Myocyte (in vitro differentiated cells): ENCODE measurements around the gene ACR. TPM values are rescaled to one million over a fixed set of nuclear protein-coding genes. Genes with fewer than 3 reads are reported as not detected.

Experiments used
- DNase-seq: peaks from one replicate; pipeline ENCODE4 v3.0.0-alpha.2; 2012; ENCODE audit warnings: low read depth
- total RNA-seq: library from RNA; depleted of rRNA; stranded (reverse); fragments of >200 nt; gene quantifications from 2 replicates; pipeline ENCODE4 v1.2.3, GENCODE V29; 2014

ACR gene
- total RNA-seq, 1 donor from 2014 or later: not detected

DNA sequence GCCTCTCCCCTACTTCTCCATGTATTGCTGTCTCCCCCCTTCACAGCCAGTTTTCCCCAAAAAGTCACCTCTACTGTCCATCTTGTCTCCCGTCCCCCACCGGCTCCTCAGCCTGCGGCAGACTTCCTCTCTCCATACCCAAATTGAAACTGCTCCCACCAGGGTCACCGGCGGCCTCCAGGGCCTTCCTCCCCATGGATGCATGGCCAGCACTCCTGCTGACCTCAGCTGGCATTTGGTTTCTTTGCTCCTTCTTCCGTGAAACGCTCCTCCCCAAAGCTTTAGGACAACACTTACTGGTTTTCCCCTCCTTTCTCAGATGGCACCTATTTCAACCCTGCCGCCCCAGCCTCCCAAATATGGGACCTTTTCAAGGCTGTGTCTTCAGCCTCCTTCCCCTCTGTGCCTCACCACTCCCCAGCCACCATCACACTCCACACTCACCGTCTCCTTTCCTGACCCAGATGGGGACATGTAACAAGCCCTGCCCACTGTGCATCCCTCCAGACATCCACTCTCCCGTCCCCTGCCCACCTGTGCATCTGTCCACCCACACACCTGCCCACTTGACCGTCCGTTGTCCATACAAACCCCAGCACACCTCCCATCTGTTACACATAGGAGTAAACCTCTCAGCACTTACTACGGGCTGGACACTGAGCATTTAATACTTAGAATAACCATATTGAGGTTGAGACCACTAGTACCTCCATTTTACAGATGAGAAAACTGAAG is 21.5 kb upstream of the ACR start:
- DNase-seq: no peak

DNA sequence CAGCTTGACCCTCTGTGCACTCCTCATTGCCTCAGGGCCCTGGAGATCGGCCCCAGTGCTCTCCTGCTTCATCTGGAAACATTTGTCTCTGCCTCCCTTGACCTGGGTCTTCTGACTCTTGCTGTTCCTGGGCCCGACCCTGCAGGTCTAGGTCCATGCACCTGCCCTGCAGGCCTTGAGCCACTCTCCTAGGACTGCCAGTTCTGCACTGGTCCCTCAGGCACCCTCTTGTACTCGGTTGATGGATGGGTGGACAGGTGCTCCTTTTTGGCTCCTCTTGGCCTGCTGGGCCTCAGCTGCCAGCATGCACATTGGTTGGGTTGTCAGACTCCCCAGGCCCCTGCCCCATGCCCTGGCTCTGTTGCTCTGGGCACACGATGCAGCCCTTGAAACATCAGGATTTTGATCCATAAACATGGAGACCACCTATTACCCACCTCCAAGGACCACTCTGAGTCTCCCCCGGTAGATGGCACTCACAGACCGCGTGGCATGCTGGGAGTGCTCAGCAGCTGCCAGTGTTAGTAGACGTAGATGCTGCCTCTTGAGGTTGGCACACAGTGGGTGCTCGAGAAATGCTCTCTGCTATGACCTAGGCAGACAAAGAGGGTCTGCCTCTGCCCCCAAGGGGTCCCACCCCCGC is 20.2 kb upstream of the ACR start:
- peak; percentile 53 for DNase-seq

DNA sequence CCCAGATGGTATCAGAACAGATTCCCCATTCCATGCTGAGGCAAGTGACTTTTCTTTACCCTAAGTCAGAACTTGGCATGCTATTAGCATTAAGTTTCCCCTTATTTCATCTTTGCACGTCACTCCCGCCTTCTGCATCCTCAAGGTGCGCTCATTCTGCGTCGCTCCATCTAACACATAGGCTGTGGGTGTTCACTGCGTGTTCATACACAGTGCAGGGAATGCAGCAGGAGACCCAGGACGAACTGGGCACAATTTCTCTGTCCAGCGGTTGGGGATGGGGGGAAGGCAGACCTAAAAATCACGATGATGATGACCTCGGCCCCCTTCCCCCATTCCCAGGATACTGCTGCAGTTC is 19.7 kb upstream of the ACR start:
- no peak for DNase-seq

DNA sequence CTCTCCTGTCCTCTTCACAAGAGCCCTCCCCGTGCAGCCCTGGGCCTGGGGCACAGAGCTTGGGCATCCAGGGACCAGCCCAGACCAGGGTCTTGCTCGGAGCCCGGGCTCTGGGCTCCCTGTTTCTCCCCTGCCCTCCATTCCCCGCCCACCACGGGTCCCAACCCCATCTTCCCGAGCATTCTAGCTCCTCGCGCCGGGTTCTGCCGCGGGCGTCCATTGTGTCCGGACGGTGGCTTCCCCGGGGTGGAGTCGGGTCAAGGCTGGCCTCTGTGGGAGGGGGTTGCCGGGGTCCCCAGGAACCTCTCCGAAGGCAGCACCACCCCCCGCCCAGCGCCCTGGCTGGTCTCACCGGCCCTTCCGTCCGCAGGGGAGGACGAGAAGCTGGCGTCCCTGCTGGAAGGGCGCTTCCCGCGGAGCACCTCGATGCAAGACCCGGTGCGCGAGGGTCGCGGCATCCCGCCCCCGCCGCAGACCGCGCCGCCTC is 18.1 kb upstream of the ACR start:
- DNase-seq: no peak

DNA sequence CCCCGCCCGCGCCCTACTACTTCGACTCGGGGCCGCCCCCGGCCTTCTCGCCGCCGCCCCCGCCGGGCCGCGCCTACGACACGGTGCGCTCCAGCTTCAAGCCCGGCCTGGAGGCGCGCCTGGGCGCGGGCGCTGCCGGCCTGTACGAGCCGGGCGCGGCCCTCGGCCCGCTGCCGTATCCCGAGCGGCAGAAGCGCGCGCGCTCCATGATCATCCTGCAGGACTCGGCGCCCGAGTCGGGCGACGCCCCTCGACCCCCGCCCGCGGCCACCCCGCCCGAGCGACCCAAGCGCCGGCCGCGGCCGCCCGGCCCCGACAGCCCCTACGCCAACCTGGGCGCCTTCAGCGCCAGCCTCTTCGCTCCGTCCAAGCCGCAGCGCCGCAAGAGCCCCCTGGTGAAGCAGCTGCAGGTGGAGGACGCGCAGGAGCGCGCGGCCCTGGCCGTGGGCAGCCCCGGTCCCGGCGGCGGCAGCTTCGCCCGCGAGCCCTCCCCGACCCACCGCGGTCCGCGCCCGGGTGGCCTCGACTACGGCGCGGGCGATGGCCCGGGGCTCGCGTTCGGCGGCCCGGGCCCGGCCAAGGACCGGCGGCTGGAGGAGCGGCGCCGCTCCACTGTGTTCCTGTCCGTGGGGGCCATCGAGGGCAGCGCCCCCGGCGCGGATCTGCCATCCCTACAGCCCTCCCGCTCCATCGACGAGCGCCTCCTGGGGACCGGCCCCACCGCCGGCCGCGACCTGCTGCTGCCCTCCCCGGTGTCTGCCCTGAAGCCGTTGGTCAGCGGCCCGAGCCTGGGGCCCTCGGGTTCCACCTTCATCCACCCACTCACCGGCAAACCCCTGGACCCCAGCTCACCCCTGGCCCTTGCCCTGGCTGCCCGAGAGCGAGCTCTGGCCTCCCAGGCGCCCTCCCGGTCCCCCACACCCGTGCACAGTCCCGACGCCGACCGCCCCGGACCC is 17.4 kb upstream of the ACR start:
- DNase-seq: no peak

DNA sequence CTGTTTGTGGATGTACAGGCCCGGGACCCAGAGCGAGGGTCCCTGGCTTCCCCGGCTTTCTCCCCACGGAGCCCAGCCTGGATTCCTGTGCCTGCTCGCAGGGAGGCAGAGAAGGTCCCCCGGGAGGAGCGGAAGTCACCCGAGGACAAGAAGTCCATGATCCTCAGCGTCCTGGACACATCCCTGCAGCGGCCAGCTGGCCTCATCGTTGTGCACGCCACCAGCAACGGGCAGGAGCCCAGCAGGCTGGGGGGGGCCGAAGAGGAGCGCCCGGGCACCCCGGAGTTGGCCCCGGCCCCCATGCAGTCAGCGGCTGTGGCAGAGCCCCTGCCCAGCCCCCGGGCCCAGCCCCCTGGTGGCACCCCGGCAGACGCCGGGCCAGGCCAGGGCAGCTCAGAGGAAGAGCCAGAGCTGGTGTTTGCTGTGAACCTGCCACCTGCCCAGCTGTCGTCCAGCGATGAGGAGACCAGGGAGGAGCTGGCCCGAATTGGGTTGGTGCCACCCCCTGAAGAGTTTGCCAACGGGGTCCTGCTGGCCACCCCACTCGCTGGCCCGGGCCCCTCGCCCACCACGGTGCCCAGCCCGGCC is 16.7 kb upstream of the ACR start:
- DNase-seq: no peak

DNA sequence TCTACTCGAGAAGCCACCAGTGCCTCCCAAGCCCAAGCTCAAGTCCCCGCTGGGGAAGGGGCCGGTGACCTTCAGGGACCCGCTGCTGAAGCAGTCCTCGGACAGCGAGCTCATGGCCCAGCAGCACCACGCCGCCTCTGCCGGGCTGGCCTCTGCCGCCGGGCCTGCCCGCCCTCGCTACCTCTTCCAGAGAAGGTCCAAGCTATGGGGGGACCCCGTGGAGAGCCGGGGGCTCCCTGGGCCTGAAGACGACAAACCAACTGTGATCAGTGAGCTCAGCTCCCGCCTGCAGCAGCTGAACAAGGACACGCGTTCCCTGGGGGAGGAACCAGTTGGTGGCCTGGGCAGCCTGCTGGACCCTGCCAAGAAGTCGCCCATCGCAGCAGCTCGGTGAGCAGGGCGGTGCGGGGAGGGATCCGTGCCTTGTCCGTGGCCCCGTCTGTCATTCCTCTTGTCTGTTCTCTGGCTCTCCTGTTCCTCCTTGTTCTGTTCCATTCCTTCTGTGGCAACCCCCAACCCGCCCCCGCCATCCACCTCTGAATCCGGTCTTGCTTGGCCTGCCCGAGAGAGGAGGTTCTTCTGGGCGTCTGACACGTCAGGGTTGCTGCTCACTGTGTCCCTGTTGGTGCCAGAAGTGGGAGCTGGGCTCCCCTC is 15.8 kb upstream of the ACR start:
- no peak for DNase-seq

DNA sequence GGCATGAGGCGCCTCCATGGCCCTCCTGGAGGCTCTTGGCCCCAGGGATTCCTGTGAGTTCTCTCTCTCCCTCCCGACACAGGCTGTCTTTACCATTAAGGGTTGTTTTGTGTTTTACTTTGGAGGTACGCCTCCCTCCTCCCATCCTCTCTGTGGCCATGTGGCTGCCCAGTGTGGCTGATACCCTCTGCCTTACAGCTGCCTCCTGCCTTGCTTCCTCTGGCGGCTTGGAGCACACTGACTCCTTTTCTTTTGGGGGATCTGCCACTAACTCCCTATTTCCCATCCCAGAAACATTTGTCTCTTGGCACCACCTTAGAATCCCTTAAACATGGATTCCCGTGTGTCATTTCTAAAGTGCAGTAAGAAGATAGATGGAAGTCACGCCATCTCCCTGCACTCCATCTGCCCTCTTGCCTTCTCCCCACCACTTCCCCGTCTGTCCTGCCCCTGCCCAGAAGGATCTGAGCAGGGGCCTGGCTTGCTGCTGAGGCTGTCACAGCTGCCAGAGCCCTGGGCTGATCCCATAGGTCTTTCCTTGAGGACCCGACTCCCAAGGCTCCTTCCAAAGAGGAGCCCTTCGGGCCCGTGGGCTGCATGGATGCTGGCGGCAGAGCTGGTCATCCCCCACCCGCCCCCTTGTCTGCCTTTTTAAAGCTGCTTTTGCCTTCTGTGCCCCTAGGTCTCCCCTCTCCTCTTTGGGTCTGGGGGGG is 15.1 kb upstream of the ACR start:
- DNase-seq: no peak

DNA sequence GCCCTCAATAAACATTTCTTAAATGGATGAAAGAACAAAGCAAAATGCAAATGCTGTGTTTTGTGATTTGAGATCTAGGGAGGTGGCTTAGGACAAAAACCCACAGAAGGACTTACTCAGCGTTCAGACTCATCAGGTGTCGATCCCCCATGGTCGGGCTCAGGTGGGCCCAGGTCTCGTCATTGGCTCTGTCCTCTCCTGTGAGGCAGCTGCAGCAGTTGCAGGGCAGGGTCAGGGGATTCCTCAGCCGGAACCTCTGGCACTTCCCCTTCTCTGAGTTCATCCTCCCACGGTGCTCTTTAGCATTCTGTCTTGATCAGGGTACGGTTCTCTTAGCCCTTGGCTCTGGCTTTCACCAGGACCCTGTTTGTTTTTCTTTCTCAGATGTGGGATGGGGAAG is 14.0 kb upstream of the ACR start:
- no peak for DNase-seq

DNA sequence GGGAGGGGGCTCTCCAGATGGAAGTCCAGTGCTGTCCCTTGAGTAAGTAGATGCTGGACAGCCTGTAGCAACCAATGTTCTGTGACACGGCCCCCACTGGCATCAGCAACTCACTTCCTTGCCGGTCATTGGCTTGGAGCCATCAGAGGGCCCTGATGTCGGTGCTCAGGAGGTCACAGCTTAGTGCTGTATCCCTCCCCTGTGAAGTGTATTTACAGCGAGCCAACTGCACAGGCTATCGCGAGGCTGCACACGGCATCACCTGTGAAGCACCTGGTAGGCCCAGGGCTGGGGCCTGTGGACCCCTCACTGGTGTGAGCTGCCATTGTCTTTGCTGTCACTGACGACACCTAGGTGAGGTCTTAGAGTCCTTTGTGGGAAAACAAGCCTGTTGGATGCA is 13.4 kb upstream of the ACR start:
- no peak for DNase-seq

DNA sequence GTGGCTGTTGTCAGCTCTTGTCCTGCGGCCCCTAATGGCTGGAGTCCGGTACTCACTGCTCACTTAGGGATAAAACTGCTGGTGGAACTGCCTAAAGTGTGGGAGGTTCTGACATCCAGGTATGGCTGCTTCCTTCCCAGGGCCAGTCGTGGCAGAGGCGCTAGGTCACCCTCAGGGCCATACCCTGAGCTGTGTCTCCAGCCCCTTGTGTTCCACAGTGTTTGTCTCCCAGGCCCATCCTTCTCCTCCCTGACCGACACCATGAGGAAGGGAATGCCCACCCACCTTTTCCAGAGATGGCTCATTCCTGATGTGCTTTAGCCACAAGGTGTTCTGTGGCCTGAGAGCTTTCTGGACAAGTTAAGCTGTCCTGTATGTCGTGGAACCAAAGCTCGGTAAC is 12.4 kb upstream of the ACR start:
- DNase-seq: no peak

DNA sequence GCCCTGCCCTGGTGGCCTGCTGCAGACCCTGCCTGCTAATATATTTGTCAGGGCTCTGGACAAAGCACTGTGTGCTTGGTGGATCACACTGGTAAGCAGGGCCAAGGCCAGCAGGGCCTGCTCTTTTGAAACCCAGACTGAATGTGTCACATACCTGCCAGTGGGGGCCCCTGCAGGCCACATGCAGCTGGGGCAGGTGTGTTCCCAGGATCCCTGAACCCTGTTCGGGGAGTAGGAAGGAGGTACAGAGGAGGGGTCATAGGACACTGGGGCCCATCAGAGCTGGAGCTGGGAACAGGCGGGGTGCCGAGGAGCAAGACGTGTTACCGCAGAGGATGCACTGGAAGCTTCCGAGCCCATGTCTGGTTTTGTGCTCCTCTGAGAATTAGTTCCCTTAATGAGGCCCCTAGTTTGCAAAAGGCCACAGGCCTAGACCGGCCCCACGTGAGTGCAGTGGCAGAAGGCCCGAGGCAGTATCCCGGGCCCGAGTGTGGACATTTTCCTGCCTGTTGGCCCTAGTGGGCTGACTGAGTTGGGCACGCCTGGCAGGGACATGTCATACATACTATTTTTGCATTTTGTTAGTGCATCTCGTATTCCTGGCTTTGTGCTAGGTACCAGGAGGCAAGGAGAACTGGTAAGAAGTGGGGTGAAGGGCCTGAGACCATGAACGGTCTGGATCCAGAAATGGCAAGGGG is 11.2 kb upstream of the ACR start:
- DNase-seq: no peak

DNA sequence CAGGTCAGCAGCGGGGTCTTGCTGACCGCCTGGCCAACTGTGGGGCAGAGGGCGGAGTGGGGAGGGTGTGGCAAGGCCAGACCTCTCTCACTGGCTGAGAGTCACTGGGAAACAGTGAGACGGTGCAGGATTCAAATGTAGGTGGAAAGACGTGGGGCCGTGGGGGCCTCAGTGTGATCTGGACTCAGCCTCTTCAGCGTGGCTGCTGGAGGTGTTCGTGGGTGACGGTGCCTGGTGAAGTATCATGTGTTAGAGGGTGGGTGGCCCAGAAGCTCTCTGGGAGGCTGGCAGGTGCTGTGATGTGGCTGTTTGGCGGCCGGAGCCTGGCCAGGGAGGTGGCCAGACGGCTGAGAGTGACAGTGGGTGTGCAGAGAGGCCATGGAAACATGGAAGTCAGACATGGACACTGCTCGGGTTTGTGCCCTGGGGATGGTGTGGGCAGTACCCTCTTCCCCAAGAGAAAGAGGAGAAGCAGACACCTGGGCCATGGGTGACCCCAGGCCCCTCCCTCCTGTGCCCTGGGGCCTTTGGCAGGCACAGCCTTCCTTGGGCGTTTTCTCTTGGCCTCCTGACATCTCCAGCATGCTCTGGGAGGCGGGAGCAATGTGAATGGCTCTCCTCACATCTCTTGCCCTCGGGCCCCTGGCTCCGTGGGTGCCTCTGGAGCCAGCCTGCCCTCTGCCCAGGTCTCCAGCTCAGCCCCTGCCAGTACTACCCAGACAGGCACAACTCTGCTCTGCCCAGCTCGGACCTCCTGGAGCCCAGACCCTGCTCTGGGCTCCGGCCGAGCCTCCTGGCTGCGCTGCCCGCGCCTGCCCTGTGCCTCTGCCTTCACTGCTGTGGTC is 10.1 kb upstream of the ACR start:
- DNase-seq: no peak

DNA sequence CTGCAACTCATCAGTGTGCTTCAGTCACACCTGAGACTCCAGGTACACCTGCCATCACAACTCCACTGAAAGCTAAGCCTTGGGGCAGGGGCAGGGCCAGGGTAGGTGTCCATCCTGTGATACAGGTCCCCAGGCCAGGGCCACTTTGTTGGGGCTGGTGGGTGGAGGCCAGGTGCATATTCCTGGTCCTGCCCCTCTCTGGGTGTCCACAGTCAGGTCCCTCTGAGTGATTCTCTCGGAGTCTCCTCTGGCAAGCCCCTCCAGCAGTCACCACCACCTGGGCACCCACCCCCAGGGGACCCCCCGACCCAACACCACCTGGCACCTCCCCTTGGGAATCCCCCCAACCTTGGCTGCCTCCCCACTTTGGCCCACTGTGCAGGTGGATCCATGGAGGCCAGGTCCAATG is 9.5 kb upstream of the ACR start:
- no peak for DNase-seq

DNA sequence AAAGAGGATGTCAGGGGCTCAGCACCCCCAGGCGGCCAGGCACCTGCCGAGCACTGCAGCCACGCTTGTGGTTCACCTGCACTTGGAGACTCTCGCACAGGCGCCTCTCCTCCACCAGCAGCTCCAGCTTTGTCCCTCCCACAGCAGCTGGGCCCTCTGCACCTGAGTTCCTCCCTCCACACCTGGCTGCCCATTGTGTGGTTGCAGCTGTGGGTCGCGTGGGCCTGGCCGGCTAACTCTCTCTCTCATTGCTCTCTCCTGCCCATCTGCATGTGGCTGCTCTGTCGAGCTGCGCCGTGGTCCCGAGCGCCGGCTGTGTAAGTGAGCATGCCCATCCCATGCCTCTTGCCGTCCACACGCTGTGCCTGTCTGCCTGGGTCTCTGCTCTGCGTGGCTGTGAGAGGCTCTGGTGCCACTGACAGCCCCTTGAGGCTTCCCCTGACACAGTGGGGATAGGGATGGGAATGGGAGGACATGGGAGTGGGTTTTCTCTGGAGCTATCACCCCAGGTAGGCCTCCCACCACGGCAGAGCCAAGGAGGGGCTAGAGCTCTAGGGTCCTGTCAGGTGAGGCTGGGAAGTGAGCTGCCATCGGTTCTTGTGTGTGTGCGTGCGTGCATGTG is 8.5 kb upstream of the ACR start:
- DNase-seq: no peak

DNA sequence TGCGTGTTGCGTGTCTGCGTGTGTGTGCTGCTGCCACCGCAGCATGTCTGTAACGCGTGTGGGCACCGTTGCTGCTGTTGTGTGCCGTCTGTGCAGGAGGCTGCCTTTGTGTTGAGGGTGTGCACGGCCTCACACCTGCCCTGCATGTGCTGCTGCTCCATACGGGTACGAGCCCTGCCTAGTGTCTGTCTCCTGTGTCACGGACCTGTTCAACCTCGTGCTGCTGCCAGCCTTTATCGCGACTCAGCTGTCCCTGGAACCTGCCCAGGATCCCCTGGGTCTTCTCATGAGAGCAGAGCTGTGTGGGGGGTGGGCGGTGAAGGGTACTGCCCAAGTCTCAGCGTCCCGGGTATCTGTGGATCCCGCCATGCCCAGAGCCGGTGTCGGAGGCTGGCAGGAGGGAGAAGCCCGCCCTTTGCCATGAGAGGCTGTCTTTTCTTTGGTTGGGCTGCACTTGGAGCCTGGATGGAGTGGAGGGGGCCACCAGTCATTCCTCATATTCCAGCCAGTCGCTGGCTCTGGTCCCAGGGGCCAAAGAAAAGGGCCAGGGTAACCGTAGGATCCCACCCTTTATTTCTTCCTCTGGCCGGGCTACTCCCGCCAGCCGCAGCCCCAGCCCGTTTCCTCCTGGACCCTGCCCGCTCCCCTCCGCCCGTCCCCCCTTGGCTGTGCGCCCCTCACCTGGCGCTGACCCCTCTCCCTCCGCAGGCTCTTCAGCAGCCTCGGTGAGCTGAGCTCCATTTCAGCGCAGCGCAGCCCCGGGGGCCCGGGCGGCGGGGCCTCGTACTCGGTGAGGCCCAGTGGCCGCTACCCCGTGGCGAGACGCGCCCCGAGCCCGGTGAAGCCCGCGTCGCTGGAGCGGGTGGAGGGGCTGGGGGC is 7.8 kb upstream of the ACR start:
- no peak for DNase-seq

DNA sequence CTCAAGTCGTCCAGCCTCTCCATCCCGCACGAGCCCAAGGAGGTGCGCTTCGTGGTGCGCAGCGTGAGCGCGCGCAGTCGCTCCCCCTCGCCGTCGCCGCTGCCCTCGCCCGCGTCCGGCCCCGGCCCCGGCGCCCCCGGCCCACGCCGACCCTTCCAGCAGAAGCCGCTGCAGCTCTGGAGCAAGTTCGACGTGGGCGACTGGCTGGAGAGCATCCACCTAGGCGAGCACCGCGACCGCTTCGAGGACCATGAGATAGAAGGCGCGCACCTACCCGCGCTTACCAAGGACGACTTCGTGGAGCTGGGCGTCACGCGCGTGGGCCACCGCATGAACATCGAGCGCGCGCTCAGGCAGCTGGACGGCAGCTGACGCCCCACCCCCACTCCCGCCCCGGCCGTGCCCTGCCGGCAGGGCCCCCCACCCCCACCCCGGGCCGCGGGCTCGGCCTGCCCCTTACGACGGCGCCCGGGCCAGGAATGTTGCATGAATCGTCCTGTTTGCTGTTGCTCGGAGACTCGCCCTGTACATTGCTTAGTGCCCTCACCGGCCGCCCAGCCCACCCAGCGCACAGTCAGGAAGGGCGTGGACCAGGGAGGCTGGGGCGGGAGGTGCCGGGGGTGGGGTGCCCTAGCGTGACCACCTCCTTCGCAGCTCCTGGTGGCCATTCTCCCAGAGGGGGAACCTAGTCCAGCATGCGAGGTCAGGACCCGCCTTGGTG is 6.9 kb upstream of the ACR start:
- DNase-seq: no peak
